ENCODE measurements around the gene GALM.

The GALM gene

DNA sequence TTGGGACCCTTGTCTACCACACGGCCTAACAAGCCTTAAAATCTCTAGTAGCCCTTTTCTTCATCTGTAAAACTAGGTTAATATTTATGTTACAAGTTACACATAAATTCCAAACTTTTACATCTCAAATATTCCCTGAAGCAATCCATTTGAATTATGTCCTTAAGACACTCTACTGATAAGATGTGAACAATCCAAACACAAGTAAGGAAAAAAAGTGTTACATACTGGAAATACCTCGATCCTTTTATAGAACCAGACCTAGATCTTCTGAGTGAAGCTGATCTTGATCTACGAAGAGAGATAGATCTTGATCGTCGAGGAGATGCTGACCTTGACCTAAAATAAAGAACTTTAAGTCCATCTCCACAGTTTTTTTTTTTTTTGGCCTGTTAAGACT, 81.9 kb downstream of the GALM start:
- Histone ChIP-seq H3K79me2 (ENCODE audit: insufficient read depth, low read depth) (peaks cover 83% of the 10 kb centered on the region), H3K4me1 (ENCODE audit: low read depth, poor library complexity, severe bottlenecking) (peaks cover 75% of the 10 kb centered on the region), H3K9ac (no peak overlapping the region), H3K36me3 (ENCODE audit: insufficient read depth) (peaks cover 63% of the 10 kb centered on the region; the same call in 1 of the 2 replicates), H3K27ac (peak overlapping the region; percentile 5; the same call in 1 of the 2 replicates), H4K20me1 (ENCODE audit: insufficient read depth) (peaks cover 59% of the 10 kb centered on the region), H2AFZ (ENCODE audit: low read depth) (no peak overlapping the region), H3K4me3 (IDR thresholded peaks at IDR 0.05; ENCODE audit: insufficient read depth, low read depth, low read length) (no peak overlapping the region), H3K27me3 (ENCODE audit: insufficient read depth, low read depth) (no peaks in the 10 kb centered on the region; the same call in 1 of the 2 replicates), H3K4me2 (peak overlapping the region; percentile 87)
- TF ChIP-seq, protein P1, sequence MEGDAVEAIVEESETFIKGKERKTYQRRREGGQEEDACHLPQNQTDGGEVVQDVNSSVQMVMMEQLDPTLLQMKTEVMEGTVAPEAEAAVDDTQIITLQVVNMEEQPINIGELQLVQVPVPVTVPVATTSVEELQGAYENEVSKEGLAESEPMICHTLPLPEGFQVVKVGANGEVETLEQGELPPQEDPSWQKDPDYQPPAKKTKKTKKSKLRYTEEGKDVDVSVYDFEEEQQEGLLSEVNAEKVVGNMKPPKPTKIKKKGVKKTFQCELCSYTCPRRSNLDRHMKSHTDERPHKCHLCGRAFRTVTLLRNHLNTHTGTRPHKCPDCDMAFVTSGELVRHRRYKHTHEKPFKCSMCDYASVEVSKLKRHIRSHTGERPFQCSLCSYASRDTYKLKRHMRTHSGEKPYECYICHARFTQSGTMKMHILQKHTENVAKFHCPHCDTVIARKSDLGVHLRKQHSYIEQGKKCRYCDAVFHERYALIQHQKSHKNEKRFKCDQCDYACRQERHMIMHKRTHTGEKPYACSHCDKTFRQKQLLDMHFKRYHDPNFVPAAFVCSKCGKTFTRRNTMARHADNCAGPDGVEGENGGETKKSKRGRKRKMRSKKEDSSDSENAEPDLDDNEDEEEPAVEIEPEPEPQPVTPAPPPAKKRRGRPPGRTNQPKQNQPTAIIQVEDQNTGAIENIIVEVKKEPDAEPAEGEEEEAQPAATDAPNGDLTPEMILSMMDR (conservative IDR thresholded peaks at IDR 0.05; ENCODE audit: low read depth, low read length), result no peak

DNA sequence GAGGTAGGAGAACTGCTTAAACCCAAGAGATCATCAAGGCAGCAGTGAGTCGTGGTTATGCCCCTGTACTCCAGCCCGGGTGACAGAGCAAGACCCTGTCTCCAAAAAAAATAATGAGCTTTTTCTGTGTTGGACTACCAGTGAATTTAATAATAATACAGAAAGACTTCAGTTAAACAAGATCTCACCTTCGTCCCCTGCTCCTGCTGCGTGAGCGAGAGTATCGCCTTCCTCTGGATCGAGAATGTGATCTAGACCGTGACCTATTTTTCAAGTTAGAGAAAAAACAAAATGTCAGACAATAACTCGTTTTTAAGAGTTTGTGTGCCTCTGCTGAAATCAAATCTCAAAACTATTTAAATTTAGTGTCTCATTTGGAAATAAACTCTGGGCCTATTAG, 82.5 kb downstream of the GALM start:
- H3K27ac ChIP-seq, result peak overlapping the region; percentile 97; the same call in 1 of the 2 replicates
- H3K27me3 ChIP-seq (ENCODE audit: insufficient read depth, low read depth), result no peaks in the 10 kb centered on the region; the same call in 1 of the 2 replicates
- peaks cover 57% of the 10 kb centered on the region for H4K20me1 ChIP-seq (ENCODE audit: insufficient read depth)
- peak overlapping the region; percentile 87 for H3K4me2 ChIP-seq
- H2AFZ ChIP-seq (ENCODE audit: low read depth), result no peak overlapping the region
- peak overlapping the region; percentile 1; the same call in 1 of the 2 replicates for H3K9ac ChIP-seq
- peaks cover 73% of the 10 kb centered on the region for H3K4me1 ChIP-seq (ENCODE audit: low read depth, poor library complexity, severe bottlenecking)
- TF ChIP-seq, protein P1 (conservative IDR thresholded peaks at IDR 0.05; ENCODE audit: low read depth, low read length), result no peak
- H3K36me3 ChIP-seq (ENCODE audit: insufficient read depth), result peaks cover 60% of the 10 kb centered on the region; the same call in 1 of the 2 replicates
- H3K4me3 ChIP-seq (IDR thresholded peaks at IDR 0.05; ENCODE audit: insufficient read depth, low read depth, low read length), result no peak overlapping the region
- peaks cover 77% of the 10 kb centered on the region for H3K79me2 ChIP-seq (ENCODE audit: insufficient read depth, low read depth)

DNA sequence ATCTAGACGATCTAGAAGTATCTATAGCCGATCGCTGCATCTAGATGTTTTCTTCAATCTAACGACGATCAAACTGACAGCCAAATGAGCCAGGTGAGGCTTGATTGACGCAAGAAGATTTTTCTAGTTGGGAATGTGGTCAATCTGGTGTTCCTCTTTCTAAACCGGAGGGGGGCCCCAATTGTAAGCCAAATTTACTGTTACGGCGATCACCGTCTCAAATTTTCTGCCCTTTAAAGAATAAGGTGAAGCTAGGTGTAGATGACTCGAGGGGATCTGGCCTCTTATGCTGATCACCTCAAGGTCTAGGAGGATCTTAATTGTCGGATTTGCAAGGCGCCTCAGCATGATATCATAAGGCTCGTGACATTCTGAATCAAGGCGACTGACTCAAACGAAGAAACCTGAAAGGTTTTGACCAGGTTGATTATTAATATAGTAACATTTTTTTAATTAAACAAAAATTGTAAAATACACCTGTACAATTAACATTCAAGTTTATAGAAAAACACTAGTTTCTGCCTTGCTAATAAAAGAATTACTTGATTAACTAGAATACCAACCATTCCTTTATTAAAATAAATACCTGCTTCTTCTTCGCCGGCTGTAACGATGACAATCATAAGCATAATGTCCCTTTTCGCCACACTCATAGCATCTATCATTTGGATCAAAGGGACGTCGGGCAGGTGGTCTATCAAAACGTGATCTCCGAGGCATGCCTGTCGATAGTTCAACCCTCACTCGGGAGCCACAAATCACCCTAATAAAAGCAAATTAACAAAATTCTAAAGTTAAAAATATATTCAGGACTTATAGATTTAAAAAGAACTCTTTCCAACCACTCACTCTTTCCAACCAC, 83.3 kb downstream of the GALM start:
- Histone ChIP-seq H3K4me1 (ENCODE audit: low read depth, poor library complexity, severe bottlenecking) (peaks cover 70% of the 10 kb centered on the region), H3K79me2 (ENCODE audit: insufficient read depth, low read depth) (peaks cover 69% of the 10 kb centered on the region), H3K4me3 (IDR thresholded peaks at IDR 0.05; ENCODE audit: insufficient read depth, low read depth, low read length) (peak overlapping the region; percentile 75), H3K9ac (peak overlapping the region; percentile 100; the same call in 1 of the 2 replicates), H3K27ac (peak overlapping the region; percentile 97; the same call in 1 of the 2 replicates), H3K4me2 (peak overlapping the region; percentile 87), H3K27me3 (ENCODE audit: insufficient read depth, low read depth) (no peaks in the 10 kb centered on the region; the same call in 1 of the 2 replicates), H3K36me3 (ENCODE audit: insufficient read depth) (peaks cover 58% of the 10 kb centered on the region; the same call in 1 of the 2 replicates), H4K20me1 (ENCODE audit: insufficient read depth) (peaks cover 51% of the 10 kb centered on the region), H2AFZ (ENCODE audit: low read depth) (no peak overlapping the region)
- TF ChIP-seq, protein P1 (conservative IDR thresholded peaks at IDR 0.05; ENCODE audit: low read depth, low read length), result no peak

DNA sequence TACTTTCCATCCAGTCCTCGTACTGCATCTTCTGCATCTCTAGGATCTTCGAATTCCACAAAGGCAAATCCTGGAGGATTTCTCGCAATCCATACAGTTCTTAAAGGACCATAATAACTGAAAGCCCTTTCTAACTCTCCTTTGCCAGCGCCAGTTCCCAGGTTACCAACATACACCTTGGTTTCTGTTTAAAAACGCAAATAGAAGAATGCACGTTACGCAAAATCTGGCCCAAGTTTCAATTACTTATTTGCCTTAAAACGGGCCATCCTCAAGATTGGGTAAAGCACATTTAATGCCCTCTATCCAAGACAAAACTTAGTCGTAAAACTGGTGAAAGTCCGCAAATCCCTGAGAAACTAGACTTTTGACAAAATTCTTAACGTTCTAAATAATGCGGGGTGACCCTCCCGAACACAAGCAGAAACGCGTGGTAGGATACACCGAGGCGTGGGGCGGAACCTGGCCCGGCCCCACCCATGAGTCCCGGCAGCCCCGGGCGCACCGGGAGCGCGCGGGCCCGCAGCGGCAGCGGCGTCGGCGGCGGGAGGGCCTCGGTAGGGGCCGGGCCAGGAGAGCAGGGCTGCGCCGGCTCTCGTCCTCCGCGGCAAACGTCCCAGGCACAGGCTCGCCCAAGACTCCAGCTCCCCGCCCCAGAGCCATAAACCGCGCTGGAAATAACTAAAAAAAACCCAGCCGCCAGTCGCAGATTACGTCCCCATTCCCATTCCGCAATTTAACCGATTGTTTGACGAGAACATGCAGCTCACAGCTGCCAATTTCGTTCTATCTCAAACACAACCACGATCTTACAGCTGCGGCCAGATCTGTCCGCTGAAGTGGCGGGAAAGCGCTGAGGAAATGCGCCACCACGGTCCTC, 84.3 kb downstream of the GALM start:
- Histone ChIP-seq H3K27ac (peak overlapping the region; percentile 97), H3K27me3 (ENCODE audit: insufficient read depth, low read depth) (no peaks in the 10 kb centered on the region; the same call in 1 of the 2 replicates), H2AFZ (ENCODE audit: low read depth) (no peak overlapping the region), H3K4me3 (IDR thresholded peaks at IDR 0.05; ENCODE audit: insufficient read depth, low read depth, low read length) (peak overlapping the region; percentile 91), H3K4me1 (ENCODE audit: low read depth, poor library complexity, severe bottlenecking) (peaks cover 66% of the 10 kb centered on the region), H3K36me3 (ENCODE audit: insufficient read depth) (peaks cover 48% of the 10 kb centered on the region; the same call in 1 of the 2 replicates), H3K4me2 (peak overlapping the region; percentile 87), H3K79me2 (ENCODE audit: insufficient read depth, low read depth) (peaks cover 60% of the 10 kb centered on the region), H4K20me1 (ENCODE audit: insufficient read depth) (peaks cover 47% of the 10 kb centered on the region), H3K9ac (peak overlapping the region; percentile 100)
- TF ChIP-seq, protein P1 (conservative IDR thresholded peaks at IDR 0.05; ENCODE audit: low read depth, low read length), result no peak
